Adrenal gland (tissue), 12 donors: ENCODE results near the gene TNFRSF1B. TPM values are rescaled to one million over a fixed set of nuclear protein-coding genes. Genes with fewer than 3 reads are reported as not detected.

Experiments
- DNase-seq, 7 donors: peaks; one replicate each; pipeline ENCODE4 v3.0.0-alpha.2; 2019 to 2020
- H3K27ac ChIP-seq, 5 donors: fragments of 200-600 bp; sonication (generic) in 4 of 5; 1 replicate in 3 of 5; 2 replicates in 2 of 5; pipeline versions ENCODE4 v1.5.1 to v1.8.0; 2016 to 2020; ENCODE audit warnings: mild to moderate bottlenecking in 1 of 5
- H3K27me3 ChIP-seq: fragments of 200-600 bp; 2 replicates; pipeline ENCODE4 v1.8.0; 2021
- H3K36me3 ChIP-seq, 2 donors: fragments of 200-600 bp; replicated peaks in 1 of 2; 1 replicate in 1 of 2; 2 replicates in 1 of 2; pipeline versions ENCODE4 v1.5.1 to v1.8.0; 2018 to 2022
- H3K4me1 ChIP-seq, 2 donors: fragments of 200-600 bp; replicated peaks in 1 of 2; 1 replicate in 1 of 2; 2 replicates in 1 of 2; pipeline versions ENCODE4 v1.5.1 to v1.8.0; 2018 to 2021
- H3K4me3 ChIP-seq, 4 donors: fragments of 200-600 bp; sonication (generic) in 3 of 4; one replicate each; pipeline ENCODE4 v1.5.1; 2016 to 2018
- H3K9me3 ChIP-seq, 3 donors: fragments of 200-600 bp; sonication (generic) in 1 of 3; replicated peaks in 1 of 3; 1 replicate in 2 of 3; 2 replicates in 1 of 3; pipeline versions ENCODE4 v1.5.1 to v1.8.0; 2016 to 2021
- CTCF ChIP-seq, 6 experiments: fragments of 450-650 bp in 4 of 6; fragments of 200-600 bp in 2 of 6; sonication (generic) in 1 of 6; IDR thresholded peaks; 1 replicate in 5 of 6; 2 replicates in 1 of 6; pipeline versions ENCODE4 v1.5.1 to v1.8.0; 2016 to 2021; ENCODE audit warnings: antibody characterized with exemption in 6 of 6, mild to moderate bottlenecking in 2 of 6, moderate library complexity in 1 of 6
- POLR2A ChIP-seq, 2 donors: fragments of 450-650 bp; IDR thresholded peaks; one replicate each; pipeline ENCODE4 v1.6.1; 2017; ENCODE audit warnings: antibody characterized with exemption in 2 of 2, mild to moderate bottlenecking in 2 of 2, moderate library complexity in 1 of 2
- WGBS, 4 donors: extraction: QIAGEN DNeasy Blood & Tissue Kit in 2 of 4; methylation state at CpG; one replicate each; pipeline versions ENCODE4 v1.1.5 to v1.1.7; 2013 to 2017; 5-methylcytosine and 5-hydroxymethylcytosine counted together
- intact Hi-C, 2 donors: fragments of 100-400 bp; cut with DNase I; formaldehyde crosslinking; loops; one replicate each; pipeline versions ENCODE4 v1.14.1 to v1.15.0; 2022 to 2023
- polyA plus RNA-seq, 3 donors: library from polyadenylated mRNA; stranded (reverse); fragments of 200-250 nt in 2 of 3; fragments of 350-450 nt in 1 of 3; fragmentation: Illumina TruSeq in 1 of 3; extraction: RNeasy Lipid Tissue Mini Kit (QIAGEN cat#74804) in 1 of 3; gene quantifications; one replicate each; pipeline ENCODE4 v1.2.3, GENCODE V29; 2013 to 2014
- total RNA-seq, 9 donors: library from RNA; depleted of rRNA in 4 of 9; stranded (reverse); fragments of >200 nt in 4 of 9; fragments of 120-200 nt in 1 of 9; fragmentation: NEBNext Ultra II Directional in 1 of 9; extraction: Animal tissue kit (Norgen Biotek cat#: 25700) in 1 of 9; gene quantifications; one replicate each; pipeline versions ENCODE4 v1.1.0 to v1.2.4, GENCODE V29; 2013 to 2023
- donor health status: healthy with polysubstance abuse.
- donor health status: Bipolar disorder and iron deficiency.
- donor health status: DM: yes; HTN: yes; CAD: no.
- donor health status: DM: no; HTN: no; CAD: no.
- donor health status: DM: no; HTN: no; CAD: no.
- donor health status: DM: yes; HTN: yes; CAD: no.

TNFRSF1B gene
- total and polyA plus RNA-seq, 12 donors, result 4.0 to 58.3 (median 32.5) TPM

- Histone ChIP-seq H3K4me1 (peaks cover 3 to 67% of the 10 kb centered on the region in 2 donors), H3K9me3 (no peaks in the 10 kb centered on the region), H3K27ac (peak overlapping the region; percentile 5 to 88 (median 50)), H3K27me3 (no peaks in the 10 kb centered on the region), H3K4me3 (peak overlapping the region in 1 of 4 donors; percentile 11), H3K36me3 (no peaks in the 10 kb centered on the region)
- DNase-seq, result no peak
- TF ChIP-seq CTCF (IDR thresholded peaks at IDR 0.05), result no peak
- TF ChIP-seq POLR2A (IDR thresholded peaks at IDR 0.05), result no peak
- WGBS, 4 donors, result 33 to 74% (median 53%) methylated on average over 2 to 3 of the region's 3 CpGs
- intact Hi-C loops, result no loop called here
Measured at GRCh38 chr1:12173041-12173509, 6.3 kb downstream of the TNFRSF1B start.

GRCh38 chr1:12173631-12174121 is 6.9 kb downstream of the TNFRSF1B start:
- peak; percentile 44 to 82 (median 56) for DNase-seq
- Histone ChIP-seq H3K4me3 (peak overlapping the region in 1 of 4 donors; percentile 11), H3K9me3 (no peaks in the 10 kb centered on the region), H3K4me1 (peaks cover 3 to 73% of the 10 kb centered on the region in 2 donors), H3K27ac (peak overlapping the region; percentile 5 to 88 (median 50)), H3K36me3 (no peaks in the 10 kb centered on the region), H3K27me3 (no peaks in the 10 kb centered on the region)
- no peak for TF ChIP-seq CTCF (IDR thresholded peaks at IDR 0.05)
- TF ChIP-seq POLR2A (IDR thresholded peaks at IDR 0.05), result no peak
- intact Hi-C loops, result no loop called here
- WGBS, 4 donors, result 46 to 68% (median 59%) methylated on average over 9 to 11 of the region's 11 CpGs

- DNase-seq, result peak in 6 of 7 donors; percentile 48 to 78 (median 64)
- H3K27ac ChIP-seq, result peak overlapping the region in 4 of 5 donors; percentile 39 to 82 (median 64)
- no peaks in the 10 kb centered on the region for H3K9me3 ChIP-seq
- no peak overlapping the region for H3K4me3 ChIP-seq
- H3K36me3 ChIP-seq, result no peaks in the 10 kb centered on the region
- TF ChIP-seq CTCF (IDR thresholded peaks at IDR 0.05) (no peak), POLR2A (IDR thresholded peaks at IDR 0.05) (no peak)
- WGBS, 4 donors, result 46 to 53% (median 50%) methylated on average over 8 to 17 of the region's 17 CpGs
- intact Hi-C loops, result no loop called here
- H3K4me1 ChIP-seq, result peaks cover 3 to 78% of the 10 kb centered on the region in 2 donors
- H3K27me3 ChIP-seq, result no peaks in the 10 kb centered on the region
Measured at GRCh38 chr1:12174924-12175810, 8.4 kb downstream of the TNFRSF1B start.

GRCh38 chr1:12176298-12177118 is 9.7 kb downstream of the TNFRSF1B start:
- Histone ChIP-seq H3K36me3 (no peaks in the 10 kb centered on the region), H3K27ac (peak overlapping the region in 2 of 5 donors; percentile 6 to 85), H3K9me3 (no peaks in the 10 kb centered on the region), H3K4me1 (peaks cover 3 to 78% of the 10 kb centered on the region in 2 donors), H3K27me3 (no peaks in the 10 kb centered on the region), H3K4me3 (no peak overlapping the region)
- 78 to 87% (median 84%) methylated on average over 6 of the region's 6 CpGs for WGBS, 4 donors
- TF ChIP-seq POLR2A (IDR thresholded peaks at IDR 0.05) (no peak), CTCF (IDR thresholded peaks at IDR 0.05) (no peak)
- intact Hi-C loops, result no loop called here
- DNase-seq, result no peak
